Stimulated activated CD4-positive, alpha-beta T cell treated with anti-CD3 and anti-CD28 coated beads, TNF-alpha, amount 100 ng/mL, for 48 hours (primary cell): Measurements from ENCODE around the gene NHERF2.
"Not testable (repeated sequence)": the region's sequence is repeated elsewhere in the genome, so short reads cannot be mapped to it uniquely, and the experiment has no call there.

Experiments used
- DNase-seq, 3 donors: peaks; one replicate each; pipeline ENCODE4 v3.0.0-alpha.2; 2020; ENCODE audit warnings: low read depth in 3 of 3

NHERF2 gene

GRCh38 chr16:2028146-2028545 lies 1.4 kb downstream of the NHERF2 start:
- no peak for DNase-seq

DNA sequence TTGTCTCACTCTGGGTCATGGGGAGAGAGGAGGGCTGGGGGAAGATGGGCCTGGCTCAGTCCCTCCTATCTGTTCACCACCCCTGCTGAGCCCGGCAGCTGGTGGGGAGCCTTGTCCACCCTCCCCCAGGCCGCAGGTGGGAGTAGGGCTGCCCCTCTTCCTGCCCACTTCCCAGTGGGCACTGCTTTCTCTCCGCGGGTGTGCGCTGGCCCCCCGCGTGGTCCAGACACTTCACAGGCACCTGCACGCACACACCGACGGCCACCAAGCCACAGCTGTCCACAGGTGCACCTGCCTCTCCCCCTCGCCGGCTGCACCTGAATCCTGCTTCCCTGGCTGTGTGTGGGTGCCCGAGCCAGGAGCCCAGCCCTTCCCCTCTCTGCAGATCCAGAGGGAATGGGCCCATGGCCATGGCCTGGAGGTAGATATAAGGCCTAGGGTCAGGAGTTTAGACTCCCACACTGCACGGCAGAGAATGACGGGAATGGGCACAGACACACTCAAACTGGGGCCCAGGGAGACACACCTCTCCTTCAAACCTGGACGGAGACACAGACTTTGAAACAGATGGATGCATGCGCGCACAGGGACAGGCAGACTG lies 2.0 kb downstream of the NHERF2 start:
- no peak for DNase-seq

GRCh38 chr16:2029350-2029749 lies 2.6 kb downstream of the NHERF2 start:
- no peak for DNase-seq

DNA sequence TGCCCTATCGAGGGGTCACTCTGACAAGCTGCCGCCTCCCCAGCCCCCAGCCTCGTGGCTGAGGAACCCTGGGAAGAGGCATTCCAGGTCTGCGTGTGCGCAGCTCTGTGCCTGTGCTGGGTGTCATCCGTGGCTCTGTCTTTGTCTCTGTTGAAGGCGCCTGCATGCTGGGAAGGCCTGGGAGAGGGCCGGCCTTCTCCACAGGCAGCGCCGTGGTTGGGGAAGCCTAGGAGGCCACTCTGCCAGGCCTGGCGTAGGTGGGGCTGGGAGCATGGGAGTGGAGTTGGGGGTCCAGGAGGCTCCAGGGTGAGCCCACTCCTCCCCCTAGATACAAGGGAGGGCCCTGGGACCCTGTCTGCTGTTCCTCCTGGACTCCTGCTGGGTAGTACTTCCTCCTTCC lies 3.3 kb downstream of the NHERF2 start:
- DNase-seq, result no peak

DNA sequence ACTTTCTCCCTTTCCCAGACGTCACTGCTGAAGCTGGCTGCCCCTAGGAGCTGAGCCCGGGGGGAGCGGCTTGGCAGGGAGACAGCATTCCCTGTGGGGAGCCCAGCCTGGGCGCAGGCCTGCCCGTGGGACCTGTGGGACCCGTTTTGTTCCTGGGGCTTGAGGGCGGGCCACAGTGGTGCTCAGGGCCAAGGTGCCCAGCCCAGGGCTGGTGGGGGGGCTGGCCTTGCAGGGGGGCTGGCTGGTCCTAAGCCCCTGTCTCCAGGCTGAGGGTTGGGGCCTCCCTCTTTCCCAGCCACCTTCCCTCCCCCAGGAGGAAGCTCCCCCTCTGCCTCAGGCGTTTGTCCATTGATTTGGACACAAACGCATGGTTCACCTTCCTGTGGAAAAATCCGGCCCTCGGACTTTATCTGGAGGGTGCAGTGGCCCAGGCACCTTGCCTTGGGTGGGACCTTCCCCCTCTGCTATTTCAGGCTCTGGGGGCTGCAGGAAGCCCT lies 4.4 kb downstream of the NHERF2 start:
- DNase-seq, result no peak

DNA sequence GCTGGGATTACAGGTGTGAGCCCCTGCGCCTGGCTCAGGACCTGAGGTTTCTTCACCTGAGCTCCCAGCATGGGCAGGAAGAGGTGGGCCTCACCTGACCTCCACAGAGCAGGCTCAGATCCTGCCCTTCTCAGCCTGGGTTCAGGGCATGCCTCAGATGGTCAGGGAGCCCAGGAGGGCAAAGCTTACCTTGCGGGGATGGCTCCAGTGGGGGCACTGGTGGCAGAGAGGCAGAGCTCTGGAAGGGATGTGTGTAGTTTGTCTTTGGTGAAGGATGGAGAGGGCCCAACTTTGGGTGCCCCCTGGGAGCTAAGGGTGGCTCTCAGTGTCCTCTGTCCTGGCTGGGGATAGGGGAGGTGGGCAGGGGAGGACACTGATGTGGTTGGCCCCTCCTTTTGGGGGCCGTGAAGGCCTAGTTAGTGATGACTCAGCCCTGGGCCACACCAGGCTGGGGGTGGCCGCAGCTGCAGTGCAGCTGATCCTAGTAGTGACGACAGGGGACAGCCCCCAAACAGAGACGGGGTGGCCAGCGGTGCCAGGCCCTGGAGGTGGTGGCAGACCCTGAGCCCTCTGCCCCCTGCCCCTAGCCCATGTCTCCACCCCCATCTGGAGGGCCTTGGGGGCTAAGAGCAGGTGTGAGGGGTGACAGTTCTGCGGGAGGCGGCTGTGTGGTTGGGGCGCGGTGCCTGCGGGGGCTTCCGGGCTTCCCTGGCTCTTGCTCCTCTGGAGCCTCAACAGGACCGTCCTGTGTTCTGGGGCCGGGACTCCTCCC lies 5.8 kb downstream of the NHERF2 start:
- DNase-seq, result no peak

DNA sequence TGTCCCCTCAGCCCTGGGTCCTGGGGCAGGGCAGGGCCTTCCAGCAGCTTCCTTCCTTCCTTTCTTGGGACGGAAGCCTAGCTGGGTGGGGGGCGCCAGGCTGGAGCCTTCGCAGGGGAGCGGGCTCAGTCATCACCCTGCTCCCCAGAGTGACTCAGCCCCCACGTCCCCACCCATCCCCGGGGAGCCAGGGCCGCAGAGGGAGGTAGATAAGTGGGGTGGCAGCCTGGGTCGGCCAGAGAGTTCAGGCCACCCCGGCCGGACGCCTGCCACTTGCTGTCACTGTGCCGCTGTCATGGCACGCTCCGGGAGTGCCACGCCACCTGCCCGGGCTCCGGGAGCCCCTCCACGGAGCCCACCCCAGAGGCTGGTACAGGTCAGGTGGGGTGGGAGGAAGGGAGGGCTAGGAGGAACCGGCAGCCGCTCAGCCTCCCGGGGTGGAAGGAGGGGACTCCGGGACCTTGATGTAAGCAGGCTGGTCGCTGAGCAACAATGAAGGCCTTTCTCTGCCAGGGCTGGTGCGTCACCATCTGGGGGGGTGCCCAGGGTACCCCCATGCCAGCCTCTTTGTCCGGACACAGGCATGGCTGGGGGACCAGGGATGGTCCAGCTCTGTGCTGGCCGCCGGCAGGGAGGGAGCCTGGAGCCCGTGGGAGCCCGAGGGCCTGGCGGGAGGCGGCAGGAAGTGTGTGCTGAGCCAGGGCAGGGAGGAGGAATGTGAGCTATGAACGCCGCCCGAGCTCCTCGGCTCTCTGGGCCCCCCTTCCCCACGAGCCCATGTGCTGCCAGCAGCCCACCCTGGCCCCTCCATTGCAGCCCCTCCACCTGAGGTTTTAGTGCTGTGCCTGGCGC lies 6.6 kb downstream of the NHERF2 start:
- no peak for DNase-seq

- DNase-seq, result not testable (repeated sequence)
Observed at GRCh38 chr16:2033909-2034695, 7.4 kb downstream of the NHERF2 start.

DNA sequence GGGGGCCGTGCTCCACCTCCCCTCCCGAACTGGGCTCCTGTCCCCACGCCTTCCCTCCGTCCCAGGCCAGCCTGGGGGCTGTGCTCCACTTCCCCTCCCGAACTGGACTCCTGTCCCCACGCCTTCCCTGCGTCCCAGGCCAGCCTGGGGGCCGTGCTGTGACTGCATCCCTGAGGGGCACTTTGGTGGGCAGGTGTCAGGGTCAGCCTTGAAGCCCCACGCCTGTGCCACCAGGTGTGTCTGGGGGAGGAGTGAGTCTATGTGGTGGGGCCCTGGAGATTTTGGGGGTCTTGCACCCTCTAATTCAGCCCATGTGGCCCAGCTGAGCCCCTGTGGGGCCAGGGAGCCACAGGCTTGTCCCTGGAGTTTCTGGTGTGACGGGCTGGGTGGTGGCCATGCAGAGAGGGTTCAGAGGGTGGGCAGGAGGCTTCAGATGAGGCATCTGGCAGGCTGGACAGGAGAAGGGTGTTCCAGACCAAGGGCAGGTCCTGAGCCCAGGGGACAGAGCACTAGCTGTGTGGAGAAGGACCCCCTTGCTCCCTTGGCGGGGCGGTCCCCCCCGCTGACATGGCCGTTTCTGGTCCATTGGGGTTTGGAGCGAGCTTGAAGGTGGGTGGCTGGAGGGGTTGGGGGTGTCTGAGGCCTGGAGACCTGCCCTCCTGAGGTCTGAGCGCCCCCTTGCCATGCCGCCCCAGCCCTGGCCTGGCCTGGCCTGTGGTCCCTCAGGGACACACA lies 8.2 kb downstream of the NHERF2 start:
- no peak for DNase-seq

DNA sequence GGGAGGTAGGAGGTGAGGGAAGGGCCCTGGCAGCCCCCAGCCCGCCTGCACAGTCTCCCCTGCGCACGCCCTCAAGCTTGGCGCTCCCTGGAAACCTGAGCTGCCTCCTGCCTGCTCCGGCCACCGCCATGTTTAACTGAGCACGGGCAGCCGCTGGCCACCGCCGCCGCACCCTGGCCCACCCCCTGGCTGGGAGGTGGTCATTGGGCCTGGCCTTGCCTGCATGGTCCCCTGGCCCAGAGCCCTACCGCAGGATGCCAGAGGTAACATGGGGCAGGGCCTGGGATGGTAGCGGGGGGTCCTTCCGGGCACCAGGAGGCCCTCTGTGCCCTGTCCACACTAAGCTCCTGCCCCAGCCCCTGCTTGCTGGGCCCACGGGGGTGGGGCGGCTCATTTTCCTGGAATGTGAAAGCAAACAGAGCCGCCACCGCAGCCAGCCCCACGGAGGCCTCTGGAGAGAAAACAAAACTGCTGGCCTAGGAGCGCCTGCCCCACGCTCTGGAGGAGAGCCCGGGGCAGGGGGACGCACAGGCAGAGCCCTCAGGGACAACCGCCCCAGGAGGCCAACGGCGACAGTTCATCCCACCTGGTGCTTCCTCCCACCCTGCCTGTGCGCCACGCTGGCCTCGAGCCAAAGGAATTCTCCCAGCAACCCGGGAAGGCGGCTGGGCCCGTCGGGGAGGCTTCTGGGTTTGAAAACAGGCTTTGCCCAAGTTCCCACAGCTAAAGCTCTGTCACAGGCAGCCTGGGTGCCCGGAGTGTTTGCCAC lies 8.9 kb downstream of the NHERF2 start:
- no peak for DNase-seq

- DNase-seq, result no peak
Observed at GRCh38 chr16:2036200-2036966, 9.7 kb downstream of the NHERF2 start.

DNA sequence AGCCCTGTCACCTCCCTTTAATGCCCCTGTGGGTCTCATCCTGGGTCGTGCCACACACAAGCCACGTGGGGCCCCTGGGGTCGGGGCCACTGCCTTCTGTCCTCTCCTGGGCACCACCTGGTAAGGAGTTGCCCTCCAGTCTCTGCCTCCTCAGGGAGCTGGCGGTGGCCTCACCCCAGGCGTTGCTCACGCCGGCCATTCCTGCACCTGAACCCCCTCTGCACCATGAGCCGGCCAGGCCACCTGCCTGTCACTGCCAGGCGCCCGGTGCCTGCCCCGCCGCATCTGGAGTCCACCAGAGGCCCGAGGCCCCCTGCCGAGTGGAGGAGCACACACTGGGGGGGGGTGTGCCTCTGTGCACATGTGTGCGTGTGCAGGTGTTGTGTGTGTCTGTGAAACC lies 10.4 kb downstream of the NHERF2 start:
- no peak for DNase-seq

GRCh38 chr16:2037647-2038381 lies 11.1 kb downstream of the NHERF2 start:
- no peak for DNase-seq

GRCh38 chr16:2038382-2039231 lies 11.9 kb downstream of the NHERF2 start:
- DNase-seq, result no peak

DNA sequence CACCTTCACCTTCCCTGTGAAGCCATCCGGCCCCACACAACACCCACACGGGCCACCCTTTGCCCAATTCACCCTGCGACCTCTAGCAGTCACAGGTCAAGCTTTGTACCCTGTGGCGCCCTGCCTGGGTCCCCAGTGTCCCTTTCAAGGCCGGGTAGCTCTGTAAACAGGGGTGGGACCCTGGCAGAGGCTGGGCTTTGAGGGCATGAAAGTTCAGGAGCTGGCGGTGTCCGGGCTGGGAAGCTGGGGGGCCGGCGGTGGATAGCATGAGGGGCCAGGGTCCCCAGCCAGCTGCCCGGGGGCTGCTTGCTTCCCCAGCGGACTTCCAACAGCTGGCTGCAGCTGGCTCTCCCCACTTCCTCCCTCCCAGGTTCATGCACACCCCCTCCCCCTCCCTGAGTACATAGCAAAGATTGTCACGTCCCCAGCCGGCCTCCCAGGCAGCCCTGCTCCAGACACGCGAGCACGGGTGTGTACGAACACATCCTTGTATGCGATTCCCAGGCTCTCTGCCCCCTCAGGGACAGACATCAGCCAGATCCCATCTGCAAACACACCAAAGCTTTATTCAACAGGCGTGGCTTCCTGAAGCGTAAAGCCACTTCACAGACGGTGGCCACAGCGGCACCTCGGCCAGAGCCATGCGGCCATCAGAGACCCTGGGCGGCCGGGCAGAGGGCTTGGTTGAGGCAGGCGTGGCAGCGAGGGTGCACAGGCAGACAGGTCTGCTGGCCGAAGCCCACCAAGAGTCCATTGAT lies 12.8 kb downstream of the NHERF2 start:
- no peak for DNase-seq

DNA sequence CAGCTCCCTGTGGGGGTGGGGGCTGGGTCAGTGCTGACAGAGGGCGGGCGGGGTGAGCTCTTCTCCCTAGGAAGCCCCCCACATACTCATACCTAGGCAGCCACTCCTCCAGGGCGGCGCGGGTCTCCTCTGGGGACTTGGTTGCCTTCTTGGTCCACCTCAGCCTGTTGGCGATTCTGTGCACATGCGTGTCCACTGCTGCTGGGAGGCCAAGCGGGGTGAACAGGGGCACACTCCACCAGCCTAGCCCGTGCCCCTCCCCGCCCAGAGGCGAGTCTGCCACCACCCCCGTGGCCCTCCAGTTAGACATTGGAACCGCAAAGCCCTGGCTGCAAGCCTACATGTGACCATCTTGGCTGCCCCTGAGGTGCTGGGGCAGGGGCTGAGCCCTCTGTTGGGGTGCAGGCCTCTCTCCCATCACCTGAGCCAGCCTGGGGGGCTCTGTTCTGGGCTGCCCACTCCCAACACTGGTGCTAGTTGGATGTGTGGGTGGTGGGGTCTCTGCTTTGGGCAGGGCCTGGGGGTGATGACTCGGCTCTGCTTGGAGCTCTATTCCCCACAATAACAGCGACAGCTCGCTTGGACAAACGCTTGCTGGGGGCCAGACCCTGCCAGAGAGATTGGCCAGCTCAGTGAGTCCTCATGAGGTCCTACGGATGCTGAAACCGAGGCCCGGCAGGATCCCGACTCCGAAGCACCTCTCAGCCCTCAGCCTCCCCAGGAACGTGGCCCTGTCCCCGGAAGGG lies 13.5 kb downstream of the NHERF2 start:
- DNase-seq, result no peak
